K562 (cell line): ENCODE data around the gene DTL. TPM values are rescaled to one million over a fixed set of nuclear protein-coding genes. Genes with fewer than 3 reads are reported as not detected.

Experiments
- BCLAF1 ChIP-seq, 2 experiments: fragments of 450-650 bp in 1 of 2; IDR thresholded peaks; 2 replicates each; pipeline ENCODE4 v1.6.1; 2011 to 2017; ENCODE audit warnings: low read depth in 2 of 2, antibody characterized with exemption in 1 of 2, borderline replicate concordance in 1 of 2, low read length in 1 of 2, mild to moderate bottlenecking in 1 of 2, mixed read lengths in 1 of 2; ENCODE audit not compliant: control insufficient read depth in 1 of 2
- CREB3 ChIP-seq: fragments of 450-650 bp; conservative IDR thresholded peaks from 2 replicates; pipeline ENCODE4 v1.6.1; 2016; ENCODE audit warnings: missing genetic modification characterization, low read depth, mild to moderate bottlenecking, missing compliant biosample characterization, moderate library complexity
- ETV6 ChIP-seq, 3 experiments: fragments of 150-350 bp in 1 of 3; sonication (generic) in 1 of 3; formaldehyde crosslinking in 1 of 3; IDR thresholded peaks; 2 replicates each; pipeline versions ENCODE4 v1.6.1 to v1.8.0; 2014 to 2022; ENCODE audit warnings: borderline replicate concordance in 2 of 3, low read depth in 2 of 3, antibody characterized with exemption in 1 of 3, low read length in 1 of 3, mild to moderate bottlenecking in 1 of 3, missing genetic modification reagents in 1 of 3
- HDAC1 ChIP-seq, 2 experiments: fragments of 450-650 bp; IDR thresholded peaks; 2 replicates each; pipeline ENCODE4 v1.6.1; 2016 to 2017; ENCODE audit warnings: inconsistent platforms in 1 of 2, mild to moderate bottlenecking in 1 of 2, moderate library complexity in 1 of 2
- KAT2B ChIP-seq: IDR thresholded peaks from one replicate; pipeline ENCODE4 v1.6.1; 2012; ENCODE audit warnings: low read depth, mild to moderate bottlenecking, control low read depth, inconsistent platforms, low read length, moderate library complexity
- L3MBTL2 ChIP-seq: fragments of 450-650 bp; IDR thresholded peaks from 2 replicates; pipeline ENCODE4 v1.6.1; 2016; ENCODE audit warnings: mild to moderate bottlenecking, moderate library complexity
- NR2C2 ChIP-seq, 2 experiments: fragments of 200-800 bp in 1 of 2; sonication (Bioruptor generic) in 1 of 2; sonication (generic) in 1 of 2; formaldehyde crosslinking in 1 of 2; IDR thresholded peaks; 2 replicates each; pipeline versions ENCODE4 v1.6.1 to v1.8.0; 2016 to 2022; ENCODE audit warnings: mild to moderate bottlenecking in 1 of 2, missing compliant biosample characterization in 1 of 2, missing genetic modification characterization in 1 of 2, missing genetic modification reagents in 1 of 2
- PCBP1 ChIP-seq: fragments of 200-400 bp; formaldehyde crosslinking; IDR thresholded peaks from 2 replicates; pipeline ENCODE4 v1.6.1; 2018; ENCODE audit warnings: mild to moderate bottlenecking, low read depth, low read length; ENCODE audit not compliant: poor library complexity, severe bottlenecking
- PHTF2 ChIP-seq: fragments of 250-450 bp; sonication (Bioruptor Pico); IDR thresholded peaks from 2 replicates; pipeline ENCODE4 v1.5.0; 2021; ENCODE audit warnings: mild to moderate bottlenecking
- RBM25 ChIP-seq: fragments of 200-400 bp; formaldehyde crosslinking; IDR thresholded peaks from 2 replicates; pipeline ENCODE4 v1.6.1; 2018; ENCODE audit warnings: low read length, low read depth, moderate library complexity; ENCODE audit not compliant: severe bottlenecking
- SIX5 ChIP-seq, 2 experiments: IDR thresholded peaks; 2 replicates each; pipeline ENCODE4 v1.6.1; 2011; ENCODE audit warnings: low read length in 2 of 2, borderline replicate concordance in 1 of 2, low read depth in 1 of 2, mild to moderate bottlenecking in 1 of 2, moderate library complexity in 1 of 2; ENCODE audit not compliant: insufficient read depth in 1 of 2
- SMAD1 ChIP-seq: fragments of 150-350 bp; IDR thresholded peaks from 2 replicates; pipeline ENCODE4 v1.6.1; 2014; ENCODE audit warnings: low read length, low read depth; ENCODE audit not compliant: partially characterized antibody
- STAT5B ChIP-seq: fragments of 250-450 bp; sonication (Bioruptor Pico); IDR thresholded peaks from 2 replicates; pipeline ENCODE4 v1.8.0; 2021; ENCODE audit warnings: mild to moderate bottlenecking, inconsistent platforms
- ZFPM2 ChIP-seq: fragments of 250-450 bp; sonication (Bioruptor Pico); IDR thresholded peaks from 2 replicates; pipeline ENCODE4 v1.5.1; 2022; ENCODE audit warnings: mild to moderate bottlenecking
- ZHX1 ChIP-seq: fragments of 150-350 bp; conservative IDR thresholded peaks from 2 replicates; pipeline ENCODE4 v1.6.1; 2014; ENCODE audit warnings: low read length
- ZNF224 ChIP-seq: sonication (generic); formaldehyde crosslinking; IDR thresholded peaks from 2 replicates; pipeline ENCODE4 v1.8.0; 2022; ENCODE audit warnings: mild to moderate bottlenecking, missing genetic modification reagents
- ZNF785 ChIP-seq: fragments of 250-450 bp; sonication (Bioruptor Pico); IDR thresholded peaks from 2 replicates; pipeline ENCODE4 v1.4.0; 2020; ENCODE audit warnings: mild to moderate bottlenecking
- polyA plus RNA-seq, 8 experiments: library from polyadenylated mRNA; depleted of rRNA in 4 of 8; stranded (reverse) in 5 of 8; unstranded in 3 of 8; fragments of >200 nt; fragmentation: Nextera tagmentation in 2 of 8; fragmentation: Illumina TruSeq in 1 of 8; extraction: Ambion mirVana in 2 of 8; extraction: Trizol in 1 of 8; gene quantifications; 2 replicates each; pipeline versions ENCODE4 v1.2.1 to v1.2.3, GENCODE V29; 2011 to 2014; ENCODE audit warnings: inconsistent platforms in 1 of 8, missing spikeins in 1 of 8
- total RNA-seq, 7 experiments: library from RNA; depleted of rRNA in 6 of 7; stranded (reverse); fragments of >200 nt in 6 of 7; fragmentation: Illumina TruSeq in 2 of 7; extraction: Trizol in 2 of 7; gene quantifications; 2 replicates each; pipeline versions ENCODE4 v1.2.1 to v1.2.3, GENCODE V29; 2011 to 2021; ENCODE audit warnings: low replicate concordance in 1 of 7
- TF ChIP-seq, protein P1 (sequence below): sonication (generic); formaldehyde crosslinking; IDR thresholded peaks from 2 replicates; pipeline ENCODE4 v1.9.0; 2022; ENCODE audit warnings: mild to moderate bottlenecking, missing genetic modification reagents

DTL gene
- total and polyA plus RNA-seq, 9 of the 15 experiments (the other 6 are each of a cell fraction or from before 2014, with no cell fraction given), result 38.3 to 81.0 (median 63.2) TPM

GRCh38 chr1:212035123-212035834, at the start of gene DTL, which contains the start of gene INTS7 (continued):
- TF ChIP-seq CREB3 (tag) (no peak), RBM25 (no peak), SMAD1 (peak; percentile 93), SIX5 (IDR thresholded peaks at IDR 0.05; ENCODE audit: borderline replicate concordance in 1 of 2, insufficient read depth in 1 of 2, low read depth in 1 of 2, low read length in 2 of 2) (no peak), HDAC1 (IDR thresholded peaks at IDR 0.05) (peak; percentile 54 to 99; a peak in 3 of 4 replicates), NR2C2 (CRISPR knock-in tag; IDR thresholded peaks at IDR 0.05) (peak; percentile 74), NR2C2 (tag; IDR thresholded peaks at IDR 0.05) (peak; percentile 94), ZFPM2 (CRISPR knock-in tag) (no peak), ZNF224 (CRISPR knock-in tag) (no peak), STAT5B (no peak), PCBP1 (no peak), KAT2B (no peak), BCLAF1 (IDR thresholded peaks at IDR 0.05; ENCODE audit: borderline replicate concordance in 1 of 2, control insufficient read depth in 1 of 2, low read depth in 2 of 2, low read length in 1 of 2) (peak in 1 of 2 experiments; percentile 17; a peak in 1 of 4 replicates), ZNF785 (CRISPR knock-in tag) (no peak), PHTF2 (no peak), ZHX1 (peak; percentile 91), ETV6 (IDR thresholded peaks at IDR 0.05; ENCODE audit: borderline replicate concordance in 1 of 2, low read depth in 2 of 2, low read length in 1 of 2) (no peak), ETV6 (CRISPR knock-in tag; IDR thresholded peaks at IDR 0.05; ENCODE audit: borderline replicate concordance) (0 out of 2 replicates have a peak, but pooled peaks have one; percentile 54), L3MBTL2 (peak; percentile 94)
- TF ChIP-seq, protein P1, sequence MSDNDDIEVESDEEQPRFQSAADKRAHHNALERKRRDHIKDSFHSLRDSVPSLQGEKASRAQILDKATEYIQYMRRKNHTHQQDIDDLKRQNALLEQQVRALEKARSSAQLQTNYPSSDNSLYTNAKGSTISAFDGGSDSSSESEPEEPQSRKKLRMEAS (CRISPR knock-in tag), result peak; percentile 87
